B cell (primary cell): ENCODE data around the gene GULP1. TPM values are rescaled to one million over a fixed set of nuclear protein-coding genes. Genes with fewer than 3 reads are reported as not detected.

Experiments
- ATAC-seq: fragments of 200-7000 bp; cut with Tn5 transposase; one replicate; pipeline ENCODE4 v1.10.0; 2021; ENCODE audit warnings: low read depth, mild to moderate bottlenecking, moderate number of reproducible peaks, moderate library complexity
- CTCF ChIA-PET: fragments of 350-600 bp; sonication (Branson Sonifier 250); formaldehyde crosslinking; loops from one replicate; lab custom pipeline; 2021; ENCODE audit warnings: antibody characterized with exemption, inconsistent platforms; lab: Charles Lee
- POLR2A ChIA-PET: fragments of 350-600 bp; sonication (Branson Sonifier 250); formaldehyde crosslinking; loops from one replicate; lab custom pipeline; 2021; ENCODE audit warnings: antibody characterized with exemption; lab: Charles Lee
- DNase-seq: peaks from one replicate; pipeline ENCODE4 v3.0.0; 2013
- H2AFZ ChIP-seq: 2 replicates; pipeline ENCODE4 v1.6.1; 2012; ENCODE audit warnings: mild to moderate bottlenecking, low read depth, low read length; ENCODE audit not compliant: insufficient read depth, poor library complexity, severe bottlenecking
- H3K27ac ChIP-seq, 2 donors: 1 replicate in 1 of 2; 2 replicates in 1 of 2; pipeline ENCODE4 v1.5.1; 2012 to 2013; ENCODE audit warnings: low read length in 2 of 2, mild to moderate bottlenecking in 2 of 2, moderate library complexity in 1 of 2
- H3K27me3 ChIP-seq, 4 experiments: fragments of 200-600 bp in 1 of 4; sonication (generic) in 1 of 4; replicated peaks in 1 of 4; 1 replicate in 2 of 4; 2 replicates in 2 of 4; pipeline versions ENCODE4 v1.6.1 to v1.7.0; 2013 to 2016; ENCODE audit warnings: low read length in 3 of 4, mild to moderate bottlenecking in 2 of 4, mixed read lengths in 1 of 4, moderate library complexity in 1 of 4; ENCODE audit not compliant: insufficient read depth in 4 of 4, control insufficient read depth in 3 of 4; ENCODE audit errors: control extremely low read depth in 1 of 4
- H3K36me3 ChIP-seq, 2 experiments: replicated peaks in 1 of 2; 1 replicate in 1 of 2; 2 replicates in 1 of 2; pipeline versions ENCODE4 v1.6.1 to v1.7.1; 2013; ENCODE audit warnings: low read length in 1 of 2; ENCODE audit not compliant: insufficient read depth in 2 of 2, control insufficient read depth in 1 of 2; ENCODE audit errors: control extremely low read depth in 1 of 2, extremely low read depth in 1 of 2
- H3K4me1 ChIP-seq, 2 donors: fragments of 200-600 bp in 1 of 2; sonication (generic) in 1 of 2; 1 replicate in 1 of 2; 2 replicates in 1 of 2; pipeline versions ENCODE4 v1.5.1 to v1.6.1; 2013 to 2017; ENCODE audit warnings: low read length in 2 of 2; ENCODE audit not compliant: control insufficient read depth in 2 of 2, insufficient read depth in 2 of 2
- H3K4me2 ChIP-seq: replicated peaks from 2 replicates; pipeline ENCODE3; 2012; ENCODE audit warnings: mild to moderate bottlenecking, low read depth, low read length; ENCODE audit not compliant: poor library complexity, severe bottlenecking
- H3K4me3 ChIP-seq, 5 experiments: fragments of 200-600 bp in 1 of 5; sonication (generic) in 1 of 5; 1 replicate in 3 of 5; 2 replicates in 2 of 5; pipeline versions ENCODE4 v1.5.1 to v1.7.0; 2011 to 2016; ENCODE audit warnings: low read length in 4 of 5, mild to moderate bottlenecking in 4 of 5, low read depth in 2 of 5, control low read depth in 1 of 5, moderate library complexity in 1 of 5; ENCODE audit not compliant: insufficient read depth in 1 of 5; ENCODE audit errors: control extremely low read depth in 1 of 5, extremely low read depth in 1 of 5
- H3K79me2 ChIP-seq: fragments of 200-600 bp; sonication (generic); one replicate; pipeline ENCODE4 v1.6.0; 2016; ENCODE audit warnings: low read length; ENCODE audit not compliant: control insufficient read depth, insufficient read depth
- H3K9ac ChIP-seq: fragments of 200-600 bp; sonication (generic); 2 replicates; pipeline ENCODE4 v1.6.1; 2017; ENCODE audit warnings: mild to moderate bottlenecking, low read length, moderate library complexity
- H3K9me3 ChIP-seq, 3 donors: one replicate each; pipeline versions ENCODE4 v1.6.1 to v1.7.1; 2013; ENCODE audit warnings: low read length in 2 of 3; ENCODE audit not compliant: control insufficient read depth in 2 of 3, insufficient read depth in 1 of 3; ENCODE audit errors: control extremely low read depth in 1 of 3
- H4K20me1 ChIP-seq: 2 replicates; pipeline ENCODE4 v1.6.0; 2012; ENCODE audit warnings: mild to moderate bottlenecking, low read length; ENCODE audit not compliant: insufficient read depth, control insufficient read depth, poor library complexity, severe bottlenecking
- H3K27ac Mint-ChIP-seq: one replicate; pipeline ENCODE4 v1.8.0; 2021; ENCODE audit warnings: mixed read lengths
- H3K27me3 Mint-ChIP-seq: one replicate; pipeline ENCODE4 v1.8.0; 2021; ENCODE audit warnings: mixed read lengths
- H3K4me1 Mint-ChIP-seq: one replicate; pipeline ENCODE4 v1.8.0; 2021; ENCODE audit warnings: mixed read lengths
- H3K4me3 Mint-ChIP-seq: one replicate; pipeline ENCODE4 v1.8.0; 2021; ENCODE audit warnings: mixed read lengths
- H3K9me3 Mint-ChIP-seq: one replicate; pipeline ENCODE4 v1.8.0; 2022; ENCODE audit warnings: mixed read lengths; ENCODE audit not compliant: insufficient read depth
- EZH2 ChIP-seq: IDR thresholded peaks from 2 replicates; pipeline ENCODE4 v1.6.1; 2012; ENCODE audit warnings: borderline replicate concordance, low read depth, mild to moderate bottlenecking, moderate library complexity, low read length; ENCODE audit not compliant: insufficient read depth, poor library complexity, severe bottlenecking
- WGBS: methylation state at CpG from one replicate; pipeline ENCODE4 v1.1.5; 2013; ENCODE audit warnings: missing lambda C conversion rate; ENCODE audit not compliant: insufficient coverage; 5-methylcytosine and 5-hydroxymethylcytosine counted together
- intact Hi-C: fragments of 100-400 bp; cut with micrococcal nuclease; formaldehyde crosslinking; loops from one replicate; pipeline ENCODE4 v1.10.0; 2022
- polyA plus RNA-seq: library from polyadenylated mRNA; depleted of rRNA; stranded (reverse); fragments of >200 nt; gene quantifications from 2 replicates; pipeline ENCODE4 v1.2.3, GENCODE V29; 2012
- total RNA-seq, 2 donors: library from RNA; stranded (reverse); fragments of 120-200 nt in 1 of 2; gene quantifications; 1 replicate in 1 of 2; 2 replicates in 1 of 2; pipeline versions ENCODE4 v1.2.3 to v1.2.4, GENCODE V29; 2013 to 2022
- TF ChIP-seq, protein P1 (sequence below): fragments of 200-600 bp; IDR thresholded peaks from one replicate; pipeline ENCODE4 v1.8.0; 2022; ENCODE audit warnings: antibody characterized with exemption, mild to moderate bottlenecking

The GULP1 gene
- total and polyA plus RNA-seq, 2 donors (not counting 1 experiment from before 2014, with no cell fraction given), result not detected

DNA sequence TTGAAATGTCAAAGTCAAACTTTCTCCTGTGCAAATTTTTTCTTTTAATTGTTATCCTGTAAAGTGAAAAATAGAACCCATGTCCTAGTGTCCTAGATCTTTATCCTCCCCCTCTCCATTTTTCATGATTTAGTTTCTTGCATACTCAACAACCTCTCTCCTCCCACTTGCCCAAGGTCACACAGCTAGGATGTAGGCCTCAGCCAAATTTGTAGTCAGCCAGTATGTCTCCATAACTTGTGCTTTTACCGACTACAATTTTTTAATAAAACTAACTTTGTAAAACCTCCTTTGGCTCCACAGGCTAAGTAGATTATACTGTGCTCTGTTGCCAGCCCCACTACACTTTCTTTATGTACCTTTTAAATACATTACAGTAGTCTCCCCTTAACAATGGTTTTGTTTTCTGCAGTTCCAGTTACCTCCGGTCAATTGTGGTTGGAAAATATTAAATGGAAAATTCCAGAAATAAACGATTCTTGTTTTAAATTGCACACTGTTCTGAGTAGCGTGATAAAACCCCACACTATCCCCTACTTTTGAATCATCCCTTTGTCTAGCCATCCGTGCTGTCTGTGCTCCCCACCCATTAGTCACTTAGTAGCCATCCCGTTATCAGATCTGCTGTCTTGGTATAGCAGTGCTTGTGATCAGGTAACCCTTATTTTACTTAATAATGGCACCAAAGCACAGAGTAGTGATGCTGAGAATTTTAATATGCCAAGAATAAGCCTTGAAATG, 22.8 kb downstream of the GULP1 start:
- H3K27ac Mint-ChIP-seq, result no peak overlapping the region
- peaks cover 4% of the 10 kb centered on the region for H3K9me3 Mint-ChIP-seq
- H3K4me3 ChIP-seq, result no peak overlapping the region
- no peak overlapping the region for H2AFZ ChIP-seq
- WGBS, result no CpG with 5 or more reads among the region's 6 CpGs
- no peak overlapping the region for H3K9ac ChIP-seq
- no peaks in the 10 kb centered on the region for H4K20me1 ChIP-seq
- TF ChIP-seq EZH2, result no peak
- TF ChIP-seq, protein P1, sequence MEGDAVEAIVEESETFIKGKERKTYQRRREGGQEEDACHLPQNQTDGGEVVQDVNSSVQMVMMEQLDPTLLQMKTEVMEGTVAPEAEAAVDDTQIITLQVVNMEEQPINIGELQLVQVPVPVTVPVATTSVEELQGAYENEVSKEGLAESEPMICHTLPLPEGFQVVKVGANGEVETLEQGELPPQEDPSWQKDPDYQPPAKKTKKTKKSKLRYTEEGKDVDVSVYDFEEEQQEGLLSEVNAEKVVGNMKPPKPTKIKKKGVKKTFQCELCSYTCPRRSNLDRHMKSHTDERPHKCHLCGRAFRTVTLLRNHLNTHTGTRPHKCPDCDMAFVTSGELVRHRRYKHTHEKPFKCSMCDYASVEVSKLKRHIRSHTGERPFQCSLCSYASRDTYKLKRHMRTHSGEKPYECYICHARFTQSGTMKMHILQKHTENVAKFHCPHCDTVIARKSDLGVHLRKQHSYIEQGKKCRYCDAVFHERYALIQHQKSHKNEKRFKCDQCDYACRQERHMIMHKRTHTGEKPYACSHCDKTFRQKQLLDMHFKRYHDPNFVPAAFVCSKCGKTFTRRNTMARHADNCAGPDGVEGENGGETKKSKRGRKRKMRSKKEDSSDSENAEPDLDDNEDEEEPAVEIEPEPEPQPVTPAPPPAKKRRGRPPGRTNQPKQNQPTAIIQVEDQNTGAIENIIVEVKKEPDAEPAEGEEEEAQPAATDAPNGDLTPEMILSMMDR, result no peak
- ChIA-PET CTCF (no interaction called here), POLR2A (no interaction called here)
- intact Hi-C loops, result no loop called here
- H3K27ac ChIP-seq, result no peak overlapping the region
- no peak overlapping the region for H3K4me3 Mint-ChIP-seq
- H3K4me1 ChIP-seq, result no peaks in the 10 kb centered on the region
- H3K4me2 ChIP-seq, result no peak overlapping the region
- no peaks in the 10 kb centered on the region for H3K9me3 ChIP-seq
- no peaks in the 10 kb centered on the region for H3K27me3 Mint-ChIP-seq
- DNase-seq (no peak), ATAC-seq (no peak)
- no peaks in the 10 kb centered on the region for H3K36me3 ChIP-seq
- H3K27me3 ChIP-seq, result no peaks in the 10 kb centered on the region
- H3K4me1 Mint-ChIP-seq, result no peaks in the 10 kb centered on the region
- H3K79me2 ChIP-seq, result no peaks in the 10 kb centered on the region

DNA sequence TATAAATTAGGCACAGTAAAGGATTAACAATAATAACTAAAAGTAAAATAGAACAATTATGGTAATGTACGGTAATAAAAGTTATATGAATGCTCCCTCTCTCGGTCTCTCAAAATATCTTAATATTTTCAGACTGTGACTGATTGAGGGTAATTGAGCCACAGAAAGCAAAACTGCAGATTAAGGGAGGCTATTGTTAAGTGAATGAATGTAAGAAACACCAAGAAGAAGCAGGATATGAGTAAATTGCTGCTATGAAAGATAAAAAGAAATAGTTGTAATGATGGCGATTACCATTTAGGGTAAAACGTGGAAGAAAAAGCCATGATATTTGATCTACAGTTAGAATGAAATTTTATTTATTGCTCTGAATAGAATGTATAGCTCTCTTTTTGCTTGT, 24.1 kb downstream of the GULP1 start:
- no peak overlapping the region for H3K9ac ChIP-seq
- H3K36me3 ChIP-seq, result no peaks in the 10 kb centered on the region
- Mint-ChIP-seq H3K4me3 (no peak overlapping the region), H3K9me3 (peaks cover 4% of the 10 kb centered on the region), H3K27ac (no peak overlapping the region), H3K4me1 (no peaks in the 10 kb centered on the region), H3K27me3 (no peaks in the 10 kb centered on the region)
- H3K9me3 ChIP-seq, result no peaks in the 10 kb centered on the region
- H3K4me2 ChIP-seq, result no peak overlapping the region
- TF ChIP-seq, protein P1, result no peak
- no peak for TF ChIP-seq EZH2
- POLR2A ChIA-PET, result no interaction called here
- H3K79me2 ChIP-seq, result no peaks in the 10 kb centered on the region
- DNase-seq, result no peak
- ATAC-seq, result no peak
- 100% methylated on average over 1 of the region's 4 CpGs for WGBS
- intact Hi-C loops, result no loop called here
- no peak overlapping the region for H3K27ac ChIP-seq
- H3K27me3 ChIP-seq, result no peaks in the 10 kb centered on the region
- no peaks in the 10 kb centered on the region for H3K4me1 ChIP-seq
- H4K20me1 ChIP-seq, result no peaks in the 10 kb centered on the region
- no peak overlapping the region for H3K4me3 ChIP-seq
- H2AFZ ChIP-seq, result no peak overlapping the region
- CTCF ChIA-PET, result no interaction called here
